C1 segment of cervical spinal cord (tissue), 14 donors: ENCODE results near the gene OR5A2.
"Not testable (repeated sequence)": the region's sequence is repeated elsewhere in the genome, so short reads cannot be mapped to it uniquely, and the experiment has no call there.

ENCODE experiments used
- DNase-seq, 14 donors: peaks; one replicate each; lab custom pipeline; 2025; lab: John Stamatoyannopoulos, UW

The OR5A2 gene

DNA sequence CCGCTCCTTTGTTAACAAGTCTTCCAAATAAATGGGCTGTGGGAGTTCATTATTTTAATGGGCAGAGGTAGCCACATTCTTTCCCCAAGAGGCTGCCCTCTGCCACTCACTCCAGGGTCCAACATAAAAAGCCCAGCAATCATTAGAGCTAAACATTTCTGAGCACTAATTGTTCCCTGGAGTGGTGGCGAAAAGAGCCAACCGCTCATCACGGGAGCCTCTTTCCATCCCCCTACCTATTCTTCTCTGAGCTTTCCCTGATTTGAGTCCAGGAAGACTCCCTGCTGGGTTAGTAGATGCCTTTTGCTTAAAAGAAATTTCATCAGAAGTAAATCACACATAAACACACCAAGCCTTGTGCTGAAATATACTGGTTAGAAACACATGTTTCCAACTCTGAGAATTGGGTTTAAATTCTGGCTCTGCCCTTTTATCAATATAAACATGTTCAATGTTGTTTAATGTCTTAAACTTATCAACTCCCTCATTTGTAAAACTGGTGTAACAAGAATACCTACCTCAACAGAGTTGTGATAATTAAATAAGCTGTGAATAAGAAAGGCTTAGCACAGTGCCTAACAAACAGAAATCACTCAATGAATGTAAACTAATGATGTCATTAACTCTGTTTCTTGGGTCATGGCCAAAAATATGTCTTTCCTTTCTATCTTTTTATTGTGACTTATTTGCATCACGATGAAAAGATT, at the start of gene OR5A2:
TSS of gene OR5A2 (minus strand) at position 53 of the 707 bp plus-strand sequence. CDS start 3,460 bp downstream, outside the sequence.
- no peak for DNase-seq

- DNase-seq: no peak
Measured at GRCh38 chr11:59475176-59475575, 49.0 kb upstream of the OR5A2 start.

DNA sequence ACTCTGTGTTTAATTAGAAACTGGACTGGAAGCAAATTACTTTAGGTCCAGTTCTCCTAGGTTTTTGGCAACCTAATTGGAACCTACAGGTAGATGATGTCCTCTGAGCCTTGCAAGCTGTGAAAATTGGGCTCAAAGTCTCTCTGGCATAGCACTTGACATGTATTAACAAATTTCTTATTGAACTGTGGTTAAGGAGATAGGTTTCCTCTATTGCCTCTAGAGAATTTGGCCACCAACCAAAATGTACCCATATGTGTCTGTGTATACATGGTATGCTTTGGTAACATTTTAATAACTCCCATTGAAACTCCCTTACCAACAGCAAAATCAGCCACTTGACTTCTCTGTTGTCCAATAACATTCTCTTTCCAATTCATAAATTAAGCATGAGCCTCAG, 46.8 kb upstream of the OR5A2 start, which contains the start of gene OR4D10:
TSS of gene OR4D10 (plus strand) at position 301 of the 400 bp plus-strand sequence. CDS start 4,115 bp downstream, outside the sequence.
- DNase-seq: no peak

- DNase-seq: no peak
Measured at GRCh38 chr11:59463190-59463641, 37.0 kb upstream of the OR5A2 start.

- no peak for DNase-seq
Measured at GRCh38 chr11:59459916-59460315, 33.7 kb upstream of the OR5A2 start.

GRCh38 chr11:59456661-59457060, 30.4 kb upstream of the OR5A2 start, which contains the start of gene OR4D6:
TSS of gene OR4D6 (plus strand) at chr11:59456961. CDS start at chr11:59456961, 0 bp downstream.
- no peak for DNase-seq

GRCh38 chr11:59448484-59448883, 22.3 kb upstream of the OR5A2 start:
- no peak for DNase-seq

DNA sequence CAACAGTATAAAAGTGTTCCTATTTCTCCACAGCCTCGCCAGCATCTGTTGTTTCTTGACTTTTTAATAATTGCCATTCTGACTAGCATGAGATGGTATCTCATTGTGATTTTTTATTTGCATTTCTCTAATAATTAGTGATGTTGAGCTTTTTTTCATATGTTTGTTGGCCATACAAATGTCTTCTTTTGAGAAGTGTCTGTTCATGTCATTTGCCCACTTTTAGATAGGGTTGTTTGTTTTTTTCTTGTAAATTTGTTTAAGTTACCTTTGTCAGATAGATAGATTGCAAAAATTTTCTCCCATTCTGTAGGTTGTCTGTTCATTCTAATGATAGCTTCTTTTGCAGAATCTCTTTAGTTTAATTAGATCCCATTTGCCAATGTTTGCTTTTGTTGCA, 19.4 kb upstream of the OR5A2 start:
- DNase-seq: not testable (repeated sequence)

GRCh38 chr11:59437770-59438169, 11.6 kb upstream of the OR5A2 start:
- no peak for DNase-seq

- no peak for DNase-seq
Measured at GRCh38 chr11:59436169-59436568, 10.0 kb upstream of the OR5A2 start, which contains the start of gene OR5A1. TSS of gene OR5A1 (plus strand) at chr11:59436469. CDS start at chr11:59443169, 6,700 bp downstream.

DNA sequence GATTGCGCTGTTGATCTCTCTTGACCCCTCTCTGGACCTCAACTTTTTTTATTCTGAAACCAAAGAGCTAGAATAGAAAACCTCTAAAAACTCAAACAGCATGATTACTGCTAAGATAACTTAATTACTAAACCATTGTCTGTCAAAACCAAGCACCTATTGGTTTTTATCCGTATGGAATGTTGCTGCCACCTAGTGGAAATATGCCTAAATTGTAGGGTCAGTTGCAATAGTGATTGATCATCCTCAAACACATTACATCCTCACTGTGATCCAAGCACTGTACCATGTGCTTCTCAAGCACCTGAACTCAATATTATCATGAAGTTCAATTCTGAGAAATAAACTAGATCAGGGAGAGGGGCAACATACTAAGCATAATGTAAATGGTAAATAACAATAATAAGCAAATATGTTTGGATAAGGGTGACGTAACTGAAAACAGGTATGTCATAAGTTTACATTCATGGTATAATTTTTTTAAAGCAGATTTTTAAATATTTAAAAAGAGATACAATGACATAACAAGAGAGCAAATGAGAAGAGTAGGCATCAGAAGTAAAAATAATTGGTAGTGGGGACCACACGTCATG, 3.8 kb upstream of the OR5A2 start:
- no peak for DNase-seq

GRCh38 chr11:59427068-59427382, 812 bp upstream of the OR5A2 start:
- no peak for DNase-seq

DNA sequence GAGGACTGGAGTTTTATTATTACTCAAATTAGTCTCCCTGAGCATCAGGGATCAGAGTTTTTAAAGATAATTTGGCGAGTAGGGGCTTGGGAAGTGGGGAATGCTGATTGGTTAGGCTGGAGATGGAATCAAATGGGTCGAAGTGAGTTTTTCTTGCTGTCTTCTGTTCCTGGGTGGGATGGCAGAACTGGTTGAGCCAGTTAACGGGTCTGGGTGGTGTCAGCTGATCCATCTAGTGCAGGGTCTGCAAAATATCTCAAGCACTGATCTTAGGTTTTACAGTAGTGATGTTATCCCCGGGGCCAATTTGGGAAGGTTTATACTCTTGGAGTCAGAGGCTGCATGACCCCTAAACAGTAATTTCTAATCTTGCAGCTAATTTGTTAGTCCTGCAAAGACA, 1.1 kb downstream of the OR5A2 start:
- no peak for DNase-seq

GRCh38 chr11:59423835-59424234, 2.4 kb downstream of the OR5A2 start:
- DNase-seq: no peak

GRCh38 chr11:59418156-59418555, 8.1 kb downstream of the OR5A2 start:
- no peak for DNase-seq

DNA sequence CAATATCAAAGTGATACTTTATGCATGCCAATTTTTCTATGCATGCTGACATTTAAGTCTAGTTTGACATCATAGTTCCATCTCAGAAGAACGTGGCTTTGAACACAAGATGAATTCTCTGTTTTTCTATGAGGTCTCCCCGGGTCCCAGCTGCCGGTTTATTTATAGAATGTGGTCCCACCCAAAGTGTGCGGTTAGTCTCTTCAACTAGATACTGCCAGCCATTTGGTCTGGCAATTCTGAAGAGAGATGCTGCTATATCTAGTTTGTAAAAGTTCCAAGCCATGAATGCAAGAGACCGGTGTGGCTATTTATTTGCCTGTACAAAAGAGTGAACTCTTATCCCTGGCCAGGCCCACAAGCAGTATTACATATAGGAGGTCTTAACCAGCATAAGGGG, 9.2 kb downstream of the OR5A2 start:
- DNase-seq: no peak

GRCh38 chr11:59416613-59417012, 9.6 kb downstream of the OR5A2 start:
- DNase-seq: no peak

GRCh38 chr11:59415111-59415510, 11.1 kb downstream of the OR5A2 start:
- DNase-seq: no peak

- no peak for DNase-seq
Measured at GRCh38 chr11:59413646-59414045, 12.6 kb downstream of the OR5A2 start.

- DNase-seq: no peak
Measured at GRCh38 chr11:59403546-59403945, 22.7 kb downstream of the OR5A2 start.

DNA sequence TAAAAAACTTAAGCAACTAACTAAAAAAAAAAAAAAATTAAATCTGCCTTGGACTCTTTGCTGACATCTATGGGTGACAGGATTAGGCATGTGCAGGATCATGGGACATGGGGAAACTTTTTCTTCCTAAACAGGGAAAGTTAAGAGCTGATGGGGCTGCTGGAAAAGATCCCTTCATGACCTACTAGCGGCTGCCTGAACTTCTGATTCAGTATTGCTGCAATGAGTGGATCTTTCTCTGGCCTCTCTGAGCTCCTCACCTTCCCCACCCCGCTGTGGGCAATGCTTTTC, 25.0 kb downstream of the OR5A2 start:
- DNase-seq: no peak

GRCh38 chr11:59400461-59401261, 25.6 kb downstream of the OR5A2 start:
- DNase-seq: no peak

- no peak for DNase-seq
Measured at GRCh38 chr11:59394186-59394585, 32.0 kb downstream of the OR5A2 start.
